IMR-90 (cell line): ENCODE results near the gene LMO1.

Experiments used
- POLR2A ChIP-seq: IDR thresholded peaks from 2 replicates; pipeline ENCODE4 v1.6.1; 2012; ENCODE audit warnings: mild to moderate bottlenecking, low read depth, low read length
- RFX5 ChIP-seq: IDR thresholded peaks from 2 replicates; pipeline ENCODE4 v1.8.0; 2012; ENCODE audit warnings: low read depth, mild to moderate bottlenecking, low read length, moderate library complexity

- TF ChIP-seq POLR2A, result no peak
- TF ChIP-seq RFX5, result no peak
Observed at GRCh38 chr11:8251616-8252295, 11.9 kb downstream of the LMO1 start.
